Activated CD8-positive, alpha-beta memory T cell treated with anti-CD3 and anti-CD28 coated beads for 24 hours (primary cell): Measurements from ENCODE around the gene PANX1.

Experiments used
- DNase-seq: peaks from one replicate; pipeline ENCODE4 v3.0.0-alpha.2; 2020

The PANX1 gene

GRCh38 chr11:94186342-94187203, 57.9 kb downstream of the PANX1 start:
- no peak for DNase-seq

- DNase-seq: no peak
Measured at GRCh38 chr11:94193288-94193687, 64.6 kb downstream of the PANX1 start.

GRCh38 chr11:94194712-94195111, 66.1 kb downstream of the PANX1 start:
- DNase-seq: no peak

- DNase-seq: no peak
Measured at GRCh38 chr11:94196363-94196762, 67.7 kb downstream of the PANX1 start.

GRCh38 chr11:94198718-94199117, 70.1 kb downstream of the PANX1 start:
- no peak for DNase-seq

GRCh38 chr11:94199136-94200130, 70.8 kb downstream of the PANX1 start:
- no peak for DNase-seq

- no peak for DNase-seq
Measured at GRCh38 chr11:94201004-94201465, 72.4 kb downstream of the PANX1 start.

GRCh38 chr11:94203070-94203469, 74.4 kb downstream of the PANX1 start:
- no peak for DNase-seq

GRCh38 chr11:94211261-94211830, 82.7 kb downstream of the PANX1 start:
- no peak for DNase-seq

GRCh38 chr11:94212898-94213297, 84.3 kb downstream of the PANX1 start:
- DNase-seq: no peak

GRCh38 chr11:94217705-94218104, 89.1 kb downstream of the PANX1 start:
- no peak for DNase-seq

- no peak for DNase-seq
Measured at GRCh38 chr11:94218372-94218771, 89.7 kb downstream of the PANX1 start.

GRCh38 chr11:94219771-94220170, 91.1 kb downstream of the PANX1 start:
- DNase-seq: no peak

GRCh38 chr11:94224078-94224477, 95.4 kb downstream of the PANX1 start:
- DNase-seq: no peak
